ENCODE measurements around the gene MED27. TPM values are rescaled to one million over a fixed set of nuclear protein-coding genes. Genes with fewer than 3 reads are reported as not detected.

The MED27 gene
- total RNA-seq, 3 donors from 2014 or later, result 13.0 to 16.3 (median 14.4) TPM

DNA sequence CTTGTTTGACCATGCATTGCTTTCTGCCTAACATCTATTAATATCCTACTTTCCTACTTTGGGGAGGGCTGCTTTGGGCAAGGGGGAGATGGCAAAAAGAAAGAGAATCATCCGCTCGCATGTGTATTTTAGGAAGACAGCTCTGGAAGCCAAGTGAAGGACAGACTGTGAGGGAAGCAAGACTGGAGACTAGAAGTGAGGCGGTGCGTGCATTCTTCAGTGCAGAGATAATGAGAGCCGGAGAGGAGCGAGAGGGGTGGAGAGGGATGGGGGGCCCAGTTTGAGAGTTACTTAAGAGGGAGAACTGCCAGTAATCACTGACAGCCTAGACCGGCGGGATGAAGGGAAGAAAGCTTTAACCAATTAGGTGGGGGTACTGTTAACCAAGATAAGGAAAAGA, 188.1 kb downstream of the MED27 start:
- Histone ChIP-seq H3K4me3 (no peak overlapping the region), H3K4me1 (ENCODE audit: low read depth) (no peaks in the 10 kb centered on the region), H3K36me3 (ENCODE audit: low read depth) (no peaks in the 10 kb centered on the region), H3K9me3 (no peaks in the 10 kb centered on the region)
- DNase-seq, result no peak
- TF ChIP-seq, protein P1, sequence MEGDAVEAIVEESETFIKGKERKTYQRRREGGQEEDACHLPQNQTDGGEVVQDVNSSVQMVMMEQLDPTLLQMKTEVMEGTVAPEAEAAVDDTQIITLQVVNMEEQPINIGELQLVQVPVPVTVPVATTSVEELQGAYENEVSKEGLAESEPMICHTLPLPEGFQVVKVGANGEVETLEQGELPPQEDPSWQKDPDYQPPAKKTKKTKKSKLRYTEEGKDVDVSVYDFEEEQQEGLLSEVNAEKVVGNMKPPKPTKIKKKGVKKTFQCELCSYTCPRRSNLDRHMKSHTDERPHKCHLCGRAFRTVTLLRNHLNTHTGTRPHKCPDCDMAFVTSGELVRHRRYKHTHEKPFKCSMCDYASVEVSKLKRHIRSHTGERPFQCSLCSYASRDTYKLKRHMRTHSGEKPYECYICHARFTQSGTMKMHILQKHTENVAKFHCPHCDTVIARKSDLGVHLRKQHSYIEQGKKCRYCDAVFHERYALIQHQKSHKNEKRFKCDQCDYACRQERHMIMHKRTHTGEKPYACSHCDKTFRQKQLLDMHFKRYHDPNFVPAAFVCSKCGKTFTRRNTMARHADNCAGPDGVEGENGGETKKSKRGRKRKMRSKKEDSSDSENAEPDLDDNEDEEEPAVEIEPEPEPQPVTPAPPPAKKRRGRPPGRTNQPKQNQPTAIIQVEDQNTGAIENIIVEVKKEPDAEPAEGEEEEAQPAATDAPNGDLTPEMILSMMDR (IDR thresholded peaks at IDR 0.05), result no peak
- intact Hi-C loops (cut with DNase I, micrococcal nuclease), result no loop called here
- no peak for ATAC-seq

DNA sequence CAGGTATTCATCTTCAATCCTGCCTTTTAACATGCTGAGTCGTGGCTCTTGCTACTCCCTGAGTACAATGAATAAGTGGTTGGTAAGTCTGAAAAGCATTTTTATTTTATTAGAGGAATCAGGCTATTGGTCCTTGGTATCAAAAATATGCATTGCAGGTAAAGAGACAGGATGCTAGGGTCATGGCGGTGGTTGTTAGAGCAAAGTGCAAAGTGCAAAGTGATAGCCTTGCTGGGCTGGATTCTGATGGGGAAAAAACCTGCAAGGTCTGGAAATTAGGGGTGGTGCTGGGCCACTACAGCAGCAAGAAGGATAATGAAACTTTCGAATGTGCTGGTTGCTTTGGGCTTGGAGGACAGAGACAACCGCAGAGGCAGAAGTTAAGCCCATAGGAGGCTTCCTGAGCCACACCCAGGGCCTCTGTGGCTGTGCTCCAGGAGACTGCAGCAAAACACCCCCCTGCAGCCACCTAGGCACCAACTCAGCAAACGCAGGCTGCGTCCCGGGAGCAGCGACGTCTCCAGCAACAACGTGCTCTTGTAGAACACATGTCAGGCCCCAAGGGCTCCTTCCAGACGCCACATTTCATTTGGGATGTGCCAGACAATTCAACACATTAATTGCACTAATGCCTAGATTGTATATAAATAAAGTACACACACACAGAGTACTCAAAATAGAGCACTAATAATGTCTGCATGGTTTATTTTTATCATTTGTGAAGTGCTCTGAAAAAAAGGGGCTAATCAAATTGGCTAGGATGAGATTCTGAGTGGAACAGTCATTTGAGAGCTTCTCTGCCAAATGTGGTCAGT, 190.0 kb downstream of the MED27 start:
- no peaks in the 10 kb centered on the region for H3K9me3 ChIP-seq
- DNase-seq (peak in 1 of 3 donors; percentile 9), ATAC-seq (no peak)
- no peak overlapping the region for H3K4me3 ChIP-seq
- no peaks in the 10 kb centered on the region for H3K36me3 ChIP-seq (ENCODE audit: low read depth)
- H3K4me1 ChIP-seq (ENCODE audit: low read depth), result no peaks in the 10 kb centered on the region
- TF ChIP-seq, protein P1 (IDR thresholded peaks at IDR 0.05), result no peak
- intact Hi-C loops (cut with DNase I, micrococcal nuclease), result no loop called here

DNA sequence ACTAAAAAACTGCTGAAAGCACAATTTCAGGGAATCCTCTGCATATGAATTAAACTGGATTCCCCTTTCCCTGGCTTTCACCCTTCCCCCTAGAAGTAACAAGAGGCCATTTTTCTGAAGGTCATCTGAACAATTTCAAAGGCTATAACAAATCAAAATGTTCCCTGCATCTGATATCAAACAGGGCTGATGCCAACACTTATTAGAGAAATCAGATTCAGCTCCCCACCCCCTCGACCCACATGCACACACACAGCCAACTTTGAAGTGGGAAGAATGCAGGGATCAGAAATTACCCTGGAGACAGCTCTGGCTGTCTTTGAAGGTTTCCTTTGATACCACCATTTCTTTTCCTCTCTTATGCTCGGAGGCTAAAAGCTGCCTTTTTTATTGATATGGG, 190.7 kb downstream of the MED27 start:
- TF ChIP-seq, protein P1 (IDR thresholded peaks at IDR 0.05), result no peak
- intact Hi-C loops (cut with DNase I, micrococcal nuclease), result no loop called here
- Histone ChIP-seq H3K4me1 (ENCODE audit: low read depth) (no peaks in the 10 kb centered on the region), H3K36me3 (ENCODE audit: low read depth) (no peaks in the 10 kb centered on the region), H3K9me3 (no peaks in the 10 kb centered on the region), H3K4me3 (no peak overlapping the region)
- no peak for DNase-seq
- ATAC-seq, result no peak

DNA sequence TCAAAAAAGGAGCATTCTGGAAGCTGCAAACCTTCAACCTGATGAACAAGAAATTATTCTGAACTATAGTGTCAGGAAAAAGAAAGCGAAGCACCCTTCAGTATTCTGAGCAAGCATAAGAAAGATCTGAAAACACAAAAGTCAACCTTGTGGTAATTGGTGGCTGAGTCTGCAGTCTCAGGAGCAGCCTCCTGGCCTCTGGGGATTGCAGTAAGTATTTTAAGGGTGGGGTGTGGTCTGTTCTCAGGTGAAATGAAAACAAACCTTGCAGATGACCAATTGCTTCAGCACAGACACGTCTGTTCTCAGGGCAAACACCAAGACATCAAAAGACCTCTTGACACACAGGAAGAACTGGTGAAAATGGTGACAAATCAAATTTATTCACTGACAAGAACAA, 192.0 kb downstream of the MED27 start:
- ATAC-seq (no peak), DNase-seq (no peak)
- intact Hi-C loops (cut with DNase I, micrococcal nuclease), result no loop called here
- Histone ChIP-seq H3K9me3 (no peaks in the 10 kb centered on the region), H3K4me1 (ENCODE audit: low read depth) (no peaks in the 10 kb centered on the region), H3K4me3 (no peak overlapping the region), H3K36me3 (ENCODE audit: low read depth) (no peaks in the 10 kb centered on the region)
- TF ChIP-seq, protein P1 (IDR thresholded peaks at IDR 0.05), result no peak

DNA sequence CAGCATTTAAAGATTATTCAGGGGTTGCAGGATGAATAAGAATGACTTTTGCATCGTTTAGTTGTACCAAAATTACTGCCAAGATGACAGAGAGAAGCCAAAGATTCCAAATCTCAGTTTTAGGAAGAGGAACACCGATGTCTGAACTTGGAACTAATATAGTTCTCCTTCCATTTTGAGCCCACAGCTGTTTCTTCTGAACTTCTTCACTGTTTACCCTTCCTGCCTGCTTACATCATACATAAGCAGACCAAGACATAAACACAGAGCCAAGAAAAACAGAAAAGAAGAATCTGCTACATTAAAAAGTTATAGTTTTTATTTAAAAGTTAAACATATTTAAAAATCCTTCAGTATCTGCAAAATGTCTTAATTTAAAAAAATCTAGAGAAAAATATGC, 192.8 kb downstream of the MED27 start:
- Histone ChIP-seq H3K4me3 (no peak overlapping the region), H3K4me1 (ENCODE audit: low read depth) (no peaks in the 10 kb centered on the region), H3K36me3 (ENCODE audit: low read depth) (no peaks in the 10 kb centered on the region), H3K9me3 (no peaks in the 10 kb centered on the region)
- TF ChIP-seq, protein P1 (IDR thresholded peaks at IDR 0.05), result no peak
- ATAC-seq, result no peak
- intact Hi-C loops (cut with DNase I, micrococcal nuclease), result no loop called here
- DNase-seq, result no peak

Data from mucosa of descending colon (tissue), 3 donors.